Stimulated activated CD8-positive, alpha-beta memory T cell treated with anti-CD3 and anti-CD28 coated beads, Interleukin-7, amount 100 ng/mL, for 1 hour (primary cell): ENCODE results near the gene NOTCH2NLA.
A peak's percentile ranks its signal among the peaks of the same experiment; 100 is the strongest.
"Not testable (repeated sequence)": the region's sequence is repeated elsewhere in the genome, so short reads cannot be mapped to it uniquely, and the experiment has no call there.

Experiments used
- DNase-seq, 2 donors: peaks; one replicate each; pipeline ENCODE4 v3.0.0-alpha.2; 2020; ENCODE audit warnings: low read depth in 2 of 2

NOTCH2NLA gene

GRCh38 chr1:146228710-146229477, at the start of gene NOTCH2NLA:
Gene NOTCH2NLA (minus strand): TSS chr1:146229021. CDS start chr1:146189337, 39,684 bp downstream.
- DNase-seq = peak; percentile 4

- DNase-seq = not testable (repeated sequence)
These were observed 49.5 kb upstream of the NOTCH2NLA start for GRCh38 chr1:146278346-146278745.

- not testable (repeated sequence) for DNase-seq
These were observed 48.3 kb upstream of the NOTCH2NLA start for GRCh38 chr1:146277087-146277486.

- DNase-seq = not testable (repeated sequence)
These were observed 45.3 kb upstream of the NOTCH2NLA start for GRCh38 chr1:146274083-146274482.

GRCh38 chr1:146273194-146273593, 44.4 kb upstream of the NOTCH2NLA start:
- DNase-seq = not testable (repeated sequence)

- not testable (repeated sequence) for DNase-seq
These were observed 43.9 kb upstream of the NOTCH2NLA start for GRCh38 chr1:146272734-146273133.

- DNase-seq = not testable (repeated sequence)
These were observed 43.2 kb upstream of the NOTCH2NLA start for GRCh38 chr1:146271977-146272376.

GRCh38 chr1:146270129-146270528, 41.3 kb upstream of the NOTCH2NLA start:
- DNase-seq = not testable (repeated sequence)

GRCh38 chr1:146266179-146266748, 37.4 kb upstream of the NOTCH2NLA start:
- DNase-seq = not testable (repeated sequence)

GRCh38 chr1:146264761-146265160, 35.9 kb upstream of the NOTCH2NLA start:
- not testable (repeated sequence) for DNase-seq

- DNase-seq = not testable (repeated sequence)
These were observed 31.3 kb upstream of the NOTCH2NLA start for GRCh38 chr1:146260006-146260730.

- not testable (repeated sequence) for DNase-seq
These were observed 29.3 kb upstream of the NOTCH2NLA start for GRCh38 chr1:146257992-146258552.

- DNase-seq = not testable (repeated sequence)
These were observed 25.9 kb upstream of the NOTCH2NLA start for GRCh38 chr1:146254569-146255197.

GRCh38 chr1:146253249-146253855, 24.5 kb upstream of the NOTCH2NLA start:
- not testable (repeated sequence) for DNase-seq

- not testable (repeated sequence) for DNase-seq
These were observed 22.7 kb upstream of the NOTCH2NLA start for GRCh38 chr1:146251523-146251922.

GRCh38 chr1:146248643-146249042, 19.8 kb upstream of the NOTCH2NLA start:
- not testable (repeated sequence) for DNase-seq

GRCh38 chr1:146236626-146237025, 7.8 kb upstream of the NOTCH2NLA start:
- not testable (repeated sequence) for DNase-seq

- not testable (repeated sequence) for DNase-seq
These were observed 7.3 kb upstream of the NOTCH2NLA start for GRCh38 chr1:146236026-146236601.

GRCh38 chr1:146228144-146228682, 608 bp downstream of the NOTCH2NLA start:
- peak in 1 of 2 donors; percentile 0 for DNase-seq

- not testable (repeated sequence) for DNase-seq
These were observed 54.3 kb downstream of the NOTCH2NLA start for GRCh38 chr1:146174531-146174930.
